B cell (primary cell): ENCODE results near the gene KRTAP4-11. TPM values are rescaled to one million over a fixed set of nuclear protein-coding genes. Genes with fewer than 3 reads are reported as not detected.
"Not testable (repeated sequence)": the region's sequence is repeated elsewhere in the genome, so short reads cannot be mapped to it uniquely, and the experiment has no call there.

Source experiments
- ATAC-seq: fragments of 200-7000 bp; cut with Tn5 transposase; one replicate; pipeline ENCODE4 v1.10.0; 2021; ENCODE audit warnings: low read depth, mild to moderate bottlenecking, moderate number of reproducible peaks, moderate library complexity
- CTCF ChIA-PET: fragments of 350-600 bp; sonication (Branson Sonifier 250); formaldehyde crosslinking; loops from one replicate; lab custom pipeline; 2021; ENCODE audit warnings: antibody characterized with exemption, inconsistent platforms; lab: Charles Lee
- POLR2A ChIA-PET: fragments of 350-600 bp; sonication (Branson Sonifier 250); formaldehyde crosslinking; loops from one replicate; lab custom pipeline; 2021; ENCODE audit warnings: antibody characterized with exemption; lab: Charles Lee
- DNase-seq: peaks from one replicate; pipeline ENCODE4 v3.0.0; 2013
- H2AFZ ChIP-seq: 2 replicates; pipeline ENCODE4 v1.6.1; 2012; ENCODE audit warnings: mild to moderate bottlenecking, low read depth, low read length; ENCODE audit not compliant: insufficient read depth, poor library complexity, severe bottlenecking
- H3K27ac ChIP-seq, 2 donors: 1 replicate in 1 of 2; 2 replicates in 1 of 2; pipeline ENCODE4 v1.5.1; 2012 to 2013; ENCODE audit warnings: low read length in 2 of 2, mild to moderate bottlenecking in 2 of 2, moderate library complexity in 1 of 2
- H3K27me3 ChIP-seq, 4 experiments: fragments of 200-600 bp in 1 of 4; sonication (generic) in 1 of 4; replicated peaks in 1 of 4; 1 replicate in 2 of 4; 2 replicates in 2 of 4; pipeline versions ENCODE4 v1.6.1 to v1.7.0; 2013 to 2016; ENCODE audit warnings: low read length in 3 of 4, mild to moderate bottlenecking in 2 of 4, mixed read lengths in 1 of 4, moderate library complexity in 1 of 4; ENCODE audit not compliant: insufficient read depth in 4 of 4, control insufficient read depth in 3 of 4; ENCODE audit errors: control extremely low read depth in 1 of 4
- H3K36me3 ChIP-seq, 2 experiments: replicated peaks in 1 of 2; 1 replicate in 1 of 2; 2 replicates in 1 of 2; pipeline versions ENCODE4 v1.6.1 to v1.7.1; 2013; ENCODE audit warnings: low read length in 1 of 2; ENCODE audit not compliant: insufficient read depth in 2 of 2, control insufficient read depth in 1 of 2; ENCODE audit errors: control extremely low read depth in 1 of 2, extremely low read depth in 1 of 2
- H3K4me1 ChIP-seq, 2 donors: fragments of 200-600 bp in 1 of 2; sonication (generic) in 1 of 2; 1 replicate in 1 of 2; 2 replicates in 1 of 2; pipeline versions ENCODE4 v1.5.1 to v1.6.1; 2013 to 2017; ENCODE audit warnings: low read length in 2 of 2; ENCODE audit not compliant: control insufficient read depth in 2 of 2, insufficient read depth in 2 of 2
- H3K4me2 ChIP-seq: replicated peaks from 2 replicates; pipeline ENCODE3; 2012; ENCODE audit warnings: mild to moderate bottlenecking, low read depth, low read length; ENCODE audit not compliant: poor library complexity, severe bottlenecking
- H3K4me3 ChIP-seq, 5 experiments: fragments of 200-600 bp in 1 of 5; sonication (generic) in 1 of 5; 1 replicate in 3 of 5; 2 replicates in 2 of 5; pipeline versions ENCODE4 v1.5.1 to v1.7.0; 2011 to 2016; ENCODE audit warnings: low read length in 4 of 5, mild to moderate bottlenecking in 4 of 5, low read depth in 2 of 5, control low read depth in 1 of 5, moderate library complexity in 1 of 5; ENCODE audit not compliant: insufficient read depth in 1 of 5; ENCODE audit errors: control extremely low read depth in 1 of 5, extremely low read depth in 1 of 5
- H3K79me2 ChIP-seq: fragments of 200-600 bp; sonication (generic); one replicate; pipeline ENCODE4 v1.6.0; 2016; ENCODE audit warnings: low read length; ENCODE audit not compliant: control insufficient read depth, insufficient read depth
- H3K9ac ChIP-seq: fragments of 200-600 bp; sonication (generic); 2 replicates; pipeline ENCODE4 v1.6.1; 2017; ENCODE audit warnings: mild to moderate bottlenecking, low read length, moderate library complexity
- H3K9me3 ChIP-seq, 3 donors: one replicate each; pipeline versions ENCODE4 v1.6.1 to v1.7.1; 2013; ENCODE audit warnings: low read length in 2 of 3; ENCODE audit not compliant: control insufficient read depth in 2 of 3, insufficient read depth in 1 of 3; ENCODE audit errors: control extremely low read depth in 1 of 3
- H4K20me1 ChIP-seq: 2 replicates; pipeline ENCODE4 v1.6.0; 2012; ENCODE audit warnings: mild to moderate bottlenecking, low read length; ENCODE audit not compliant: insufficient read depth, control insufficient read depth, poor library complexity, severe bottlenecking
- H3K27ac Mint-ChIP-seq: one replicate; pipeline ENCODE4 v1.8.0; 2021; ENCODE audit warnings: mixed read lengths
- H3K27me3 Mint-ChIP-seq: one replicate; pipeline ENCODE4 v1.8.0; 2021; ENCODE audit warnings: mixed read lengths
- H3K4me1 Mint-ChIP-seq: one replicate; pipeline ENCODE4 v1.8.0; 2021; ENCODE audit warnings: mixed read lengths
- H3K4me3 Mint-ChIP-seq: one replicate; pipeline ENCODE4 v1.8.0; 2021; ENCODE audit warnings: mixed read lengths
- H3K9me3 Mint-ChIP-seq: one replicate; pipeline ENCODE4 v1.8.0; 2022; ENCODE audit warnings: mixed read lengths; ENCODE audit not compliant: insufficient read depth
- CTCF ChIP-seq: fragments of 200-600 bp; IDR thresholded peaks from one replicate; pipeline ENCODE4 v1.8.0; 2022; ENCODE audit warnings: antibody characterized with exemption, mild to moderate bottlenecking
- EZH2 ChIP-seq: IDR thresholded peaks from 2 replicates; pipeline ENCODE4 v1.6.1; 2012; ENCODE audit warnings: borderline replicate concordance, low read depth, mild to moderate bottlenecking, moderate library complexity, low read length; ENCODE audit not compliant: insufficient read depth, poor library complexity, severe bottlenecking
- WGBS: methylation state at CpG from one replicate; pipeline ENCODE4 v1.1.5; 2013; ENCODE audit warnings: missing lambda C conversion rate; ENCODE audit not compliant: insufficient coverage; 5-methylcytosine and 5-hydroxymethylcytosine counted together
- intact Hi-C: fragments of 100-400 bp; cut with micrococcal nuclease; formaldehyde crosslinking; loops from one replicate; pipeline ENCODE4 v1.10.0; 2022
- polyA plus RNA-seq: library from polyadenylated mRNA; depleted of rRNA; stranded (reverse); fragments of >200 nt; gene quantifications from 2 replicates; pipeline ENCODE4 v1.2.3, GENCODE V29; 2012
- total RNA-seq, 2 donors: library from RNA; stranded (reverse); fragments of 120-200 nt in 1 of 2; gene quantifications; 1 replicate in 1 of 2; 2 replicates in 1 of 2; pipeline versions ENCODE4 v1.2.3 to v1.2.4, GENCODE V29; 2013 to 2022

Gene KRTAP4-11
- total and polyA plus RNA-seq, 2 donors (not counting 1 experiment from before 2014, with no cell fraction given), result not detected

GRCh38 chr17:41121742-41122141 lies 3.6 kb upstream of the KRTAP4-11 start:
- H3K27me3 Mint-ChIP-seq, result peaks cover 13% of the 10 kb centered on the region
- H3K4me1 ChIP-seq, result peaks cover 56 to 63% of the 10 kb centered on the region in 2 donors
- intact Hi-C loops, result loop anchor here (5.0 kb wide), 1 partner anchor 186 kb away; the partner anchor contains the start of gene KRTAP16-1
- H4K20me1 ChIP-seq, result no peaks in the 10 kb centered on the region
- 100% methylated on average over 1 of the region's 2 CpGs for WGBS
- ChIA-PET CTCF (no interaction called here), POLR2A (no interaction called here)
- H3K9ac ChIP-seq, result no peak overlapping the region
- H3K27ac ChIP-seq, result no peak overlapping the region
- no peak for ATAC-seq
- no peak overlapping the region for H3K4me3 ChIP-seq
- no peak for TF ChIP-seq EZH2
- TF ChIP-seq CTCF, result no peak
- H3K9me3 Mint-ChIP-seq, result no peaks in the 10 kb centered on the region
- peaks cover 0 to 5% (median 3%) of the 10 kb centered on the region in 3 donors for H3K9me3 ChIP-seq
- no peak for DNase-seq
- no peak overlapping the region for H3K27ac Mint-ChIP-seq
- H2AFZ ChIP-seq, result no peak overlapping the region
- no peak overlapping the region for H3K4me2 ChIP-seq
- no peaks in the 10 kb centered on the region for H3K36me3 ChIP-seq
- no peaks in the 10 kb centered on the region for H3K27me3 ChIP-seq
- peaks cover 30% of the 10 kb centered on the region for H3K4me1 Mint-ChIP-seq
- H3K4me3 Mint-ChIP-seq, result no peak overlapping the region
- H3K79me2 ChIP-seq, result no peaks in the 10 kb centered on the region

- not testable (repeated sequence) for H3K9me3 ChIP-seq, H3K9me3 Mint-ChIP-seq, H3K27me3 ChIP-seq, H3K27me3 Mint-ChIP-seq, H3K36me3 ChIP-seq, H4K20me1 ChIP-seq, H3K79me2 ChIP-seq, H2AFZ ChIP-seq
- ChIA-PET POLR2A (interaction anchor here (0.8 kb wide), 1 partner anchor 102 kb away, joined by 3 read pairs; no protein-coding TSS in a partner anchor), CTCF (interaction anchor here (1.6 kb wide), 1 partner anchor 202 kb away, joined by 5 read pairs; no protein-coding TSS in a partner anchor)
- intact Hi-C loops, result loop anchor here (5.0 kb wide), 2 partner anchors 57 to 187 kb away; partner anchors contain the start of genes KRTAP16-1 and KRTAP4-2
- ATAC-seq (peak; percentile 69), DNase-seq (peak; percentile 71)
- Histone ChIP-seq H3K4me2 (peak overlapping the region; percentile 57), H3K27ac (peak overlapping the region; percentile 93 to 97), H3K4me1 (peaks cover 64 to 77% of the 10 kb centered on the region in 2 donors), H3K4me3 (peak overlapping the region in 2 of 5 experiments; percentile 25 to 50), H3K9ac (peak overlapping the region; percentile 30)
- Mint-ChIP-seq H3K4me3 (peak overlapping the region; percentile 46), H3K27ac (peak overlapping the region; percentile 87), H3K4me1 (peaks cover 40% of the 10 kb centered on the region)
- WGBS, result 100% methylated on average over 1 of the region's 11 CpGs
Observed at GRCh38 chr17:41119696-41120690, 1.8 kb upstream of the KRTAP4-11 start.
